ENCODE data around the gene EED. TPM values are rescaled to one million over a fixed set of nuclear protein-coding genes. Genes with fewer than 3 reads are reported as not detected.

The EED gene
- total RNA-seq, 1 experiment from 2014 or later: 59.6 TPM

DNA sequence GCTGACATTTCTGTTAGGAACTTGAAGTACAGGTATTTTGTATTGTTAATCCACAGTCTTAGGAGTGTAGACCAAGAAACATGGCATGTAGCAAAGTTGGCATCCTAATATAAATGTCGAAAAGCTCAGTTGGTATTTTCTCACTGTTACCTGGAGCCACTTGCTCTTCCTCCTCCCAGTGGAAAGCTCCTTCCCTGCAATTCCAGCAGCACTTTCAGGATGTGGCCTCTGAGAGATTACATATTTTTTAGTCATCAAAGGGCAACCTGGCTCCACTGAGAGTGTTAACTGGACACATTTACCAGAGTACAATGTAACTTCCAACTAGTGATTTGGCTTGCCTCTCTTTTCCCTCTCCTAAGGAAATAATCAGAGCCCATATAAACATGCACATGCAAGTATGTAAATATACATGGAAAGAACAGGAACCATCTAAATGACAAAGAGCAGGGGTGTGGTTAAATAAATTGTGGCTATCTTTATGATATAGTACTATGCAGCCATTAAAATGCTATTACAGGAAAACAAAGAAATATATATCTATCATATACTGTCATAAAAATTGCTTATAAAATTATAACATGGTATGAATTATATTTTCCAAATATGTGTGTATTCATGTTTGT is 14.3 kb upstream of the EED start:
- Histone ChIP-seq H3K9me3 (replicated peaks) (no peaks in the 10 kb centered on the region), H3K36me3 (no peaks in the 10 kb centered on the region), H3K4me1 (peaks cover 7% of the 10 kb centered on the region; the same call in 1 of the 2 replicates), H3K4me3 (no peak overlapping the region), H3K27me3 (no peaks in the 10 kb centered on the region), H3K27ac (no peak overlapping the region)
- DNase-seq: no peak

DNA sequence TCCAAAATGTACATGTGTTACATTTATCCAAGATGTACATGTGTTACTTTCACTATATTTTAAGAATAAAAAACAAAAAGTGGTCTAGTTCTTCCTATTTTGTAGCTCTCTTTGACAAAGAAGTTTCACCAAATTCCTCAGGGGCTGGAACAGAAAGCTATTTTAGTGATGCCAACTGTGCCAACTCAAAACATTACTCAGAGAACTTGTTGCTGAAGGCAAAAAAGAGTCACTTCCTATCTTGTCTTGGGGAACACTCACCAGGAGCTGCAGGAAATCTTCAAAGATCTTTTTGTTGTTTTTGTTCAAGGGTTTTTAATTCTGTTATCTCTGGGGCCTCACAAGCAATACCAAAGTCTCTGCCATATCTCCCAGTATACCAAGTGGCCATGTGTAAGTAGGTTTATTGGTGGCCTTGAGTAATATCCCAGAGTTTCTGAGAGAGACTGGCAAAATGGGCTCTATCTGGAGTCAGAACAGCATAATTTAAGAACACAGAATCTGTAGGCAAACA is 13.6 kb upstream of the EED start:
- H3K27me3 ChIP-seq: no peaks in the 10 kb centered on the region
- H3K9me3 ChIP-seq (replicated peaks): no peaks in the 10 kb centered on the region
- H3K27ac ChIP-seq: no peak overlapping the region
- H3K36me3 ChIP-seq: no peaks in the 10 kb centered on the region
- no peak overlapping the region for H3K4me3 ChIP-seq
- DNase-seq: no peak
- peaks cover 7% of the 10 kb centered on the region; the same call in 1 of the 2 replicates for H3K4me1 ChIP-seq

DNA sequence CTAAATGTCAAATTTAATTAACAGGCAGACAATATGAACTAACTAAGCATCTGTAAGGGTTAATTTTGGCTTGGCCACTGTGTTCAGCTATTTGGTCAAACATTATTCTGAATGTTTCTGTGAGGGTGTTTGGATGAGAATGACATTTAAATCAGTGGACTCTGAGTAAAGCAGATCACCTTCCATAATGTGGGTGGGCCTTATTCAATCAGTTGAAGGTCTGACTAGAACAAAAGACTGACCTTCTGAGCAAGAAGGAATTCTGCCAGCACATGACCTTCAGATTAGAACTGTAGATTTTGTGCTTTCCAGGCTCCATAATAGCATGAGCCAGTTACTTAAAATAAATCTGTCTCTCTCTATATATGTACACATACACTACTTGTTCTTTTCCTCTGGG is 12.0 kb upstream of the EED start:
- H3K4me3 ChIP-seq: no peak overlapping the region
- no peak overlapping the region for H3K27ac ChIP-seq
- H3K9me3 ChIP-seq (replicated peaks): no peaks in the 10 kb centered on the region
- H3K27me3 ChIP-seq: no peaks in the 10 kb centered on the region
- no peaks in the 10 kb centered on the region for H3K36me3 ChIP-seq
- no peak for DNase-seq
- H3K4me1 ChIP-seq: peaks cover 7% of the 10 kb centered on the region; the same call in 1 of the 2 replicates

DNA sequence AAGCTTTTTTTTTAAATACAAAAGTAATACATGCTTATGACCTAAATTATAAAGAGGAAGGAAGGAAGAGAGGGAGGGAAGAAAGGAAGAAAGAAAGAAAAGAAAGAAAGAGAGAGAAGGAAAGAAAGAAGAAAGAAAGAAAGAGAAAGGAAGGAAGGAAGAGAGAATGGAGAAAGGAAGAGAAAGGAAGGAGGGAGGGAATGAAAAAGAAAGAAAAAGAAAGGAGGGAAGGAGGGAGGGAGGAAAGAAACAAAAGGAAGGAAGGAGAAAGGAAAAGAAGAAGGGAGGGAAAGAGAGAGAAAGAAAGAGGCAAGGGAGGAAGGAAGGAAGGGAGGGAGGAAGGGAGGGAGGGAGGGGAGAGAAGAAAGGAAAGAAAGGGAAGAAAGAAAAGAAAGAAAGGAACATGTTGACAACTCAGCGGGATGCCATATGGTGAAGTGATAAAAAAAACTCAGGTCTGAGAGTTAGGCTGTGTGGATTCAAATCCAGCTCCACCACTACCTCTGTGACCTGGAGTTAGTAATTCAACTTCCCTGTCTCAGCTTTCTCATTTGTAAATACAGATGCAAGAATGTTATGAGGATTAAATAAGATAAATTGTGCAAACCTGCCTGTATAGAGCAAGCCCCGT is 9.6 kb upstream of the EED start:
- no peaks in the 10 kb centered on the region for H3K4me1 ChIP-seq
- no peak overlapping the region for H3K4me3 ChIP-seq
- H3K9me3 ChIP-seq (replicated peaks): 0 out of 2 replicates have a peak, but pooled peaks cover 3% of the 10 kb centered on the region
- DNase-seq: no peak
- no peak overlapping the region for H3K27ac ChIP-seq
- H3K27me3 ChIP-seq: no peaks in the 10 kb centered on the region
- H3K36me3 ChIP-seq: no peaks in the 10 kb centered on the region

DNA sequence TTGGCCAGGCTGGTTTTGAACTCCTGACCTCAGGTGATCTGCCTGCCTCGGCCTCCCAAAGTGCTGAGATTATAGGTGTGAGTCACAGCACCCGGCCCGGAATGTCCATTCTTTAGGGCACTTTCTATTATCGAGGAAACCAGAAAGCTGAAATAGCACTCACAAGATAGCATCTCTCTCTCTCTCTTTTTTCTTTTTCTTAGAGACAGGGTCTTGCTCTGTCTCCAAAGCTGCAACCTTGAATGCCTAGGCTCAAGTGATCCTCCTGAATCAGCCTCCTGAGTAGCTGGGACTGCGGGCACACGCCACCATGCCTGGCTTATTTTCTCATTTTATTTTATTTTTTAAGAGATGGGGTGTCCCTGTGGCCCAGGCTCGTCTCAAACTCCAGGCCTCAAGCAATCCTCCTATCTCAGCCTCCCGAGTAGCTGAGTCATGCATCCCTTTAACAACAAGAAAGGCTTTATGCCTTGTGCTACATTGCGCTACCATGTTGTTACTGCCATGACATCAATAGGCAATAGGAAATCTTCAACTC is 7.2 kb upstream of the EED start:
- H3K4me3 ChIP-seq: no peak overlapping the region

GRCh38 chr11:86240164-86240563 is 4.4 kb upstream of the EED start:
- Histone ChIP-seq H3K36me3 (no peaks in the 10 kb centered on the region), H3K4me1 (peaks cover 8% of the 10 kb centered on the region; the same call in 1 of the 2 replicates), H3K4me3 (no peak overlapping the region), H3K27ac (no peak overlapping the region), H3K9me3 (replicated peaks) (0 out of 2 replicates have a peak, but pooled peaks cover 3% of the 10 kb centered on the region), H3K27me3 (no peaks in the 10 kb centered on the region)
- no peak for DNase-seq

More for the DNA sequence above, 7.2 kb upstream of the EED start:
- Histone ChIP-seq H3K27me3 (no peaks in the 10 kb centered on the region), H3K27ac (no peak overlapping the region), H3K36me3 (no peaks in the 10 kb centered on the region), H3K4me1 (0 out of 2 replicates have a peak, but pooled peaks cover 2% of the 10 kb centered on the region), H3K9me3 (replicated peaks) (0 out of 2 replicates have a peak, but pooled peaks cover 3% of the 10 kb centered on the region)
- no peak for DNase-seq

DNA sequence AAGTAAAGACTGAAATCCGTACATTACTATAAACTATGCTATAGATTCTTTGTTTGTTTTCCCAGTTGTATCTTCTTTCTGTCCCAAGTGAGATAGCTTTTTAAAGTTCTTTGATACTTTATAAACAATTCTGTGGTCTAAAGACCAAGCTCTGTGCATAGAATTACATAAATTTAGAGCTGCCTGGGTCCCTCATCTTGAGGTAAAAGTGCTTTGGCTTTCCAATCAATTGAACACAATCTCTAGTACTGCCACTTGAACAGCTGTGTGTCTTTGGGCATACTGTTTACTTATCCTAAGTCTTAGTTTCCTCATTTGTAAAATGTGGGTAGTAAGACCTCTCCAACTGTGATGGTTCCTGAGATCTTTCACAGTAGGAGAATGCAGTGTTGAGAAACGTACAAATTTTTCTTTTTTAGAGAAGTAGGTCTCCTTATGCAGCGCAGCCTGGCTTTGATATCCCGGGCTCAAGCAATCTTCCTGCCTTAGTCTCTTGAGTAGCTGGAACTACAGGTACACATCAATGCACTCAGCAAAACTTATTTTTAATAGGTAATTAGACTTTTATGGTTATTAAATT is 2.5 kb upstream of the EED start:
- Histone ChIP-seq H3K9me3 (replicated peaks) (0 out of 2 replicates have a peak, but pooled peaks cover 3% of the 10 kb centered on the region), H3K27ac (no peak overlapping the region), H3K4me1 (peaks cover 13% of the 10 kb centered on the region), H3K27me3 (no peaks in the 10 kb centered on the region), H3K36me3 (no peaks in the 10 kb centered on the region), H3K4me3 (no peak overlapping the region)
- DNase-seq: no peak

GRCh38 chr11:86243396-86243795 is 1.2 kb upstream of the EED start:
- Histone ChIP-seq H3K9me3 (replicated peaks) (no peaks in the 10 kb centered on the region), H3K27ac (no peak overlapping the region), H3K4me3 (no peak overlapping the region), H3K4me1 (peaks cover 15% of the 10 kb centered on the region), H3K27me3 (no peaks in the 10 kb centered on the region), H3K36me3 (no peaks in the 10 kb centered on the region)
- no peak for DNase-seq

- no peaks in the 10 kb centered on the region for H3K27me3 ChIP-seq
- peak; percentile 92 to 96 for DNase-seq
- peak overlapping the region; percentile 76 for H3K4me3 ChIP-seq
- no peaks in the 10 kb centered on the region for H3K9me3 ChIP-seq (replicated peaks)
- no peaks in the 10 kb centered on the region for H3K36me3 ChIP-seq
- peak overlapping the region; percentile 94 for H3K27ac ChIP-seq
- H3K4me1 ChIP-seq: peaks cover 15% of the 10 kb centered on the region
Measured at GRCh38 chr11:86244063-86244521, 461 bp upstream of the EED start.

GRCh38 chr11:86245369-86246292 is 1.1 kb downstream of the EED start:
- H3K4me3 ChIP-seq: peak overlapping the region; percentile 76
- peak; percentile 21 to 53 for DNase-seq
- H3K9me3 ChIP-seq (replicated peaks): no peaks in the 10 kb centered on the region
- peak overlapping the region; percentile 94 for H3K27ac ChIP-seq
- peaks cover 15% of the 10 kb centered on the region for H3K4me1 ChIP-seq
- peaks cover 2% of the 10 kb centered on the region; the same call in 1 of the 2 replicates for H3K36me3 ChIP-seq
- H3K27me3 ChIP-seq: no peaks in the 10 kb centered on the region

DNA sequence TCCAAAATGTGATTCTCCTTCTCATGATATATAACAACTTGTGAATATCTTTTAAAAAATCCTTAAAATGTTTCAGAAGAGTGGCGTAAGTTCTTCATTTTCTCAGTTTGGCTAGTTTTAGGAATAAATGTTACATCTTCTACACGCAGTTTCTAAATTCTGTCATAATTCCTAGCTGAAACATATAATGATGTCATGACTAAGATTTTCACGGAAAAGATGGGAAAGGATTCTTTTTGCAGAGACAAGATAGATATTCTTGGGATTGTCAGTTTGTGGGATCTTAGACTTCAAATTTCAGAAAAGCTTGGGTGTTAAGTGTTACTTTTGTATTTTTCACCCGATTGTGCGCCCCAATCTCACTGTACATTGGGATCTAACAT is 1.7 kb downstream of the EED start:
- Histone ChIP-seq H3K27ac (no peak overlapping the region), H3K4me1 (peaks cover 13% of the 10 kb centered on the region), H3K9me3 (replicated peaks) (no peaks in the 10 kb centered on the region), H3K36me3 (peaks cover 5% of the 10 kb centered on the region; the same call in 1 of the 2 replicates), H3K4me3 (peak overlapping the region; percentile 76), H3K27me3 (no peaks in the 10 kb centered on the region)
- no peak for DNase-seq

- peaks cover 14% of the 10 kb centered on the region for H3K36me3 ChIP-seq
- no peaks in the 10 kb centered on the region for H3K9me3 ChIP-seq (replicated peaks)
- H3K4me3 ChIP-seq: no peak overlapping the region
- H3K27ac ChIP-seq: no peak overlapping the region
- H3K27me3 ChIP-seq: no peaks in the 10 kb centered on the region
- peaks cover 13% of the 10 kb centered on the region for H3K4me1 ChIP-seq
- DNase-seq: no peak
Measured at GRCh38 chr11:86247608-86248007, 3.1 kb downstream of the EED start.

DNA sequence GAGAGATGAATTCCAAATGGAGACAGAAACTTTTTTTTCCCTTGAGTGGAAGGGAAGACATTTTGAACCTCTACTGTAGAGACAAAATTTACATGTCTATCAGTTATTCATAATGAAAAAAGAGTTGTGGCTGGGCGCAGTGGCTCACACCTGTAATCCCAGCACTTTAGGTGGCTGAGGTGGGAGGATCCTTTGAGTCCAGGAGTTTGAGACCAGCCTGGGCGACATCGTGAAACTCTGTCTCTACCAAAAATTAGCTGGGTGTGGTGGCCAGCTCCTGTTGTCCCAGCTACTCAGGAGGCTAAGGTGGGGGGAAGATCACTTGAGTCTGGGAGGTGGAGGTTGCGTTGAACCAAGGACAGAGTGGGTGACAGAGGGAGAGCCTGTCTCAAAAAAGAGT is 4.1 kb downstream of the EED start:
- Histone ChIP-seq H3K27me3 (no peaks in the 10 kb centered on the region), H3K4me1 (peaks cover 11% of the 10 kb centered on the region), H3K4me3 (no peak overlapping the region), H3K9me3 (replicated peaks) (no peaks in the 10 kb centered on the region), H3K36me3 (peaks cover 19% of the 10 kb centered on the region), H3K27ac (no peak overlapping the region)
- DNase-seq: no peak

All from SJCRH30 (cell line).